Mesenchymal stem cell (in vitro differentiated cells and primary cell): ENCODE measurements around the gene ATP10A.
A peak's percentile ranks its signal among the peaks of the same experiment; 100 is the strongest.
"Not testable (repeated sequence)": the region's sequence is repeated elsewhere in the genome, so short reads cannot be mapped to it uniquely, and the experiment has no call there.

Experiments used
- DNase-seq: peaks from one replicate; pipeline ENCODE4 v3.0.0-alpha.2; 2013
- H2AFZ ChIP-seq: one replicate; pipeline ENCODE4 v1.6.1; 2013; ENCODE audit warnings: low read depth, mild to moderate bottlenecking, control low read depth, inconsistent platforms, low read length, moderate library complexity
- H2AK5ac ChIP-seq: 2 replicates; pipeline ENCODE4 v1.6.1; 2013; ENCODE audit warnings: low read length, moderate library complexity, mild to moderate bottlenecking, inconsistent platforms; ENCODE audit not compliant: severe bottlenecking
- H2BK120ac ChIP-seq: one replicate; pipeline ENCODE4 v1.6.1; 2013; ENCODE audit warnings: low read depth, mild to moderate bottlenecking, inconsistent platforms, low read length, moderate library complexity
- H2BK12ac ChIP-seq, 2 experiments: one replicate each; pipeline ENCODE4 v1.6.1; 2013; ENCODE audit warnings: inconsistent platforms in 2 of 2, low read length in 2 of 2, mild to moderate bottlenecking in 2 of 2, moderate library complexity in 2 of 2, control low read depth in 1 of 2
- H2BK15ac ChIP-seq: one replicate; pipeline ENCODE4 v1.6.1; 2013; ENCODE audit warnings: mild to moderate bottlenecking, low read depth, inconsistent platforms; ENCODE audit not compliant: poor library complexity, severe bottlenecking
- H2BK5ac ChIP-seq: 2 replicates; pipeline ENCODE4 v1.6.1; 2013; ENCODE audit warnings: low read depth, mild to moderate bottlenecking, low read length, control low read depth, inconsistent platforms; ENCODE audit not compliant: poor library complexity, severe bottlenecking
- H3K14ac ChIP-seq, 2 experiments: one replicate each; pipeline ENCODE4 v1.6.1; 2013; ENCODE audit warnings: inconsistent platforms in 2 of 2, low read length in 2 of 2, control low read depth in 1 of 2, mild to moderate bottlenecking in 1 of 2, moderate library complexity in 1 of 2
- H3K18ac ChIP-seq, 2 experiments: one replicate each; pipeline ENCODE4 v1.6.1; 2013; ENCODE audit warnings: inconsistent platforms in 2 of 2, low read length in 2 of 2, control low read depth in 1 of 2, low read depth in 1 of 2, mild to moderate bottlenecking in 1 of 2
- H3K23ac ChIP-seq, 2 experiments: one replicate each; pipeline ENCODE4 v1.6.1; 2013; ENCODE audit warnings: inconsistent platforms in 2 of 2, low read length in 2 of 2, mild to moderate bottlenecking in 2 of 2, moderate library complexity in 2 of 2, control low read depth in 1 of 2
- H3K27ac ChIP-seq: 2 replicates; pipeline ENCODE4 v1.5.1; 2013; ENCODE audit warnings: mild to moderate bottlenecking, moderate library complexity, low read length, control low read depth, inconsistent platforms; ENCODE audit not compliant: poor library complexity, severe bottlenecking
- H3K27me3 ChIP-seq, 2 experiments: 2 replicates each; pipeline versions ENCODE4 v1.6.1 to v1.7.0; 2013; ENCODE audit warnings: low read length in 2 of 2, mild to moderate bottlenecking in 2 of 2, moderate library complexity in 2 of 2, control low read depth in 1 of 2, inconsistent platforms in 1 of 2; ENCODE audit not compliant: control insufficient read depth in 1 of 2, insufficient read depth in 1 of 2
- H3K36me3 ChIP-seq, 2 experiments: 2 replicates each; pipeline versions ENCODE4 v1.6.1 to v1.7.0; 2013; ENCODE audit warnings: low read length in 2 of 2, control low read depth in 1 of 2, inconsistent platforms in 1 of 2, low read depth in 1 of 2, mild to moderate bottlenecking in 1 of 2; ENCODE audit not compliant: insufficient read depth in 2 of 2, control insufficient read depth in 1 of 2
- H3K4ac ChIP-seq, 2 experiments: one replicate each; pipeline ENCODE4 v1.6.1; 2013; ENCODE audit warnings: inconsistent platforms in 2 of 2, low read length in 2 of 2, mild to moderate bottlenecking in 2 of 2, moderate library complexity in 2 of 2, control low read depth in 1 of 2, low read depth in 1 of 2
- H3K4me1 ChIP-seq: 2 replicates; pipeline ENCODE4 v1.6.1; 2013; ENCODE audit warnings: low read depth, low read length, control low read depth; ENCODE audit not compliant: control insufficient read depth, insufficient read depth
- H3K4me2 ChIP-seq: 2 replicates; pipeline ENCODE4 v1.6.1; 2013; ENCODE audit warnings: low read length, mild to moderate bottlenecking, inconsistent platforms; ENCODE audit not compliant: poor library complexity, severe bottlenecking
- H3K4me3 ChIP-seq, 2 experiments: 2 replicates each; pipeline versions ENCODE4 v1.5.1 to v1.7.0; 2013; ENCODE audit warnings: low read length in 2 of 2, mild to moderate bottlenecking in 2 of 2, control low read depth in 1 of 2, low read depth in 1 of 2; ENCODE audit not compliant: insufficient read depth in 1 of 2
- H3K79me1 ChIP-seq: replicated peaks from 2 replicates; pipeline ENCODE4 v1.6.1; 2013; ENCODE audit warnings: mild to moderate bottlenecking, control low read depth, low read length, inconsistent platforms; ENCODE audit not compliant: poor library complexity, severe bottlenecking
- H3K9ac ChIP-seq: 2 replicates; pipeline ENCODE4 v1.7.0; 2013; ENCODE audit warnings: mild to moderate bottlenecking, low read length, moderate library complexity
- H3K9me3 ChIP-seq: 2 replicates; pipeline ENCODE4 v1.7.0; 2013; ENCODE audit warnings: mild to moderate bottlenecking, low read length; ENCODE audit not compliant: control insufficient read depth
- H4K8ac ChIP-seq: one replicate; pipeline ENCODE4 v1.6.1; 2013; ENCODE audit warnings: inconsistent platforms, mild to moderate bottlenecking, low read length, moderate library complexity
- H4K91ac ChIP-seq: one replicate; pipeline ENCODE4 v1.6.1; 2013; ENCODE audit warnings: mild to moderate bottlenecking, low read length, inconsistent platforms
- WGBS: methylation state at CpG from one replicate; pipeline ENCODE4 v1.1.7; 2013; ENCODE audit warnings: mixed read lengths; 5-methylcytosine and 5-hydroxymethylcytosine counted together

The ATP10A gene

DNA sequence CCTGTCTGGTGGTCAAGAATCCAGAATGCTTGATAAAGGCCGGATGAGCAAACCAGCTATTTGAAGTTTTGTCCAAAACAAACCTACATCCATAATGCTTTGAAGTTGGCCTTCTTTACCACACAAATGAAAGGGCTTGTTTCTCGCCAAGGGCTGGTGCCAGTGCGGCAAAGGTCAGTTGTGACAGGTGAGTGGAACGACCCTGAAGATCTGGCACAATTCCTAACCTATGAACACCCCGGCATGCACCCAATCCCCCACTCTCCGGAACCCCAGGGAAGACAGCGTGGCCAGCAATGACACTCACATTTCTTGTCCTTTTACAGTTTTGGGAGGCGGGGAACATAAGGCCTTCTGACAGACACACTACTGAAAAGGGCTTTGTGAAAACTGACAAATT, 90.6 kb downstream of the ATP10A start:
- no peak overlapping the region for H3K4me2 ChIP-seq
- no peak overlapping the region for H3K4me3 ChIP-seq
- no peaks in the 10 kb centered on the region for H3K27me3 ChIP-seq
- H2AFZ ChIP-seq: no peak overlapping the region
- H3K36me3 ChIP-seq: peaks cover 0 to 29% of the 10 kb centered on the region in 2 experiments
- no peak overlapping the region for H3K9ac ChIP-seq
- H4K8ac ChIP-seq: no peak overlapping the region
- no peak overlapping the region for H2BK12ac ChIP-seq
- no peak overlapping the region for H2BK5ac ChIP-seq
- H2BK120ac ChIP-seq: no peak overlapping the region
- no peak overlapping the region for H4K91ac ChIP-seq
- H3K4me1 ChIP-seq: peaks cover 9% of the 10 kb centered on the region
- H3K9me3 ChIP-seq: no peaks in the 10 kb centered on the region
- no peak overlapping the region for H3K27ac ChIP-seq
- H3K18ac ChIP-seq: no peak overlapping the region
- 91% methylated on average over 8 of the region's 8 CpGs for WGBS
- H3K79me1 ChIP-seq: peaks cover 42% of the 10 kb centered on the region
- no peak overlapping the region for H2AK5ac ChIP-seq
- no peak overlapping the region for H3K23ac ChIP-seq
- no peak overlapping the region for H3K14ac ChIP-seq
- H3K4ac ChIP-seq: no peak overlapping the region
- no peak overlapping the region for H2BK15ac ChIP-seq
- no peak for DNase-seq

DNA sequence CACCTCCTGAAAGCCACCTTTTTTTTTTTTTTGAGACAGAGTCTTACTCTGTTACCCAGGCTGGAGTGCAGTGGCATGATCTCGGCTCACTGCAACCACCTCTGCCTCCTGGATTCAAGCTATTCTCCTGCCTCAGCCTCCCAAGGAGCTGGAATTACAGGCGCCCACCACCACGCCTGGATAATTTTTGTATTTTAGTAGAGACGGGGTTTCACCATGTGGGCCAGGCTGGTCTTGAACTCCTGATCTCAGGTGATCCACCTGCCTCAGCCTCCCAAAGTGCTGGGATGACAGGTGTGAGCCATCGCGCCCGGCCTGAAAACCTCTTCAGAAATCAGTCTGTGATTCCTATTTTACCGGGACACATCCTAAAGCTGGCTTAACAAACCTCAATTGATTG, 91.4 kb downstream of the ATP10A start:
- not testable (repeated sequence) for H3K9ac ChIP-seq, H2BK5ac ChIP-seq, H3K18ac ChIP-seq, H2BK12ac ChIP-seq, H3K9me3 ChIP-seq, H2BK15ac ChIP-seq, H3K14ac ChIP-seq, H3K4me3 ChIP-seq, H3K27me3 ChIP-seq, H4K8ac ChIP-seq, H2AK5ac ChIP-seq, H2BK120ac ChIP-seq, DNase-seq, H4K91ac ChIP-seq, H3K4ac ChIP-seq, H2AFZ ChIP-seq, H3K4me2 ChIP-seq, H3K4me1 ChIP-seq, H3K23ac ChIP-seq, H3K27ac ChIP-seq
- peaks cover 0 to 31% of the 10 kb centered on the region in 2 experiments for H3K36me3 ChIP-seq
- 83% methylated on average over 8 of the region's 8 CpGs for WGBS
- H3K79me1 ChIP-seq: peaks cover 43% of the 10 kb centered on the region

DNA sequence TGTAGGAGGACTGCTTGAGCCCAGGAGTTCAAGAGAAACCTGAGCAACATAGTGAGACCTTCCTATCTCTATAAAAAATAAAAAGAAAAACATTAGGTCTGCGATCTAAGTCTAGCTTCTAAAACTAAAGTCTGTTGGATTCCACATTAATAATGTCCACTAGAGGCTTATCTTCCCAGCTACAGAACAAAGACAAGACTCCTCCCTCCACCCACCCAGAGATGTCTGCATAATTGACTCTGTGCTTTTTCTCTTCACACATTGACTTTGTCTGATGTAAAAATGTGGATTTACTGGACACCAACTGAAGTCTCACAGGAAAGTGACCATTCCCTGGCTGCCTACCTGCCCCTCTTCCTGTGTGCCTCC, 91.8 kb downstream of the ATP10A start:
- Histone ChIP-seq H3K27ac (no peak overlapping the region), H2AK5ac (no peak overlapping the region), H3K9me3 (no peaks in the 10 kb centered on the region), H3K9ac (no peak overlapping the region), H3K36me3 (peaks cover 0 to 29% of the 10 kb centered on the region in 2 experiments), H2BK15ac (no peak overlapping the region), H2BK5ac (no peak overlapping the region), H3K27me3 (no peaks in the 10 kb centered on the region), H2BK120ac (no peak overlapping the region), H4K8ac (no peak overlapping the region), H3K23ac (no peak overlapping the region), H2BK12ac (no peak overlapping the region), H3K4me1 (peaks cover 9% of the 10 kb centered on the region), H3K4ac (no peak overlapping the region), H2AFZ (no peak overlapping the region), H3K18ac (no peak overlapping the region), H3K4me3 (no peak overlapping the region), H3K79me1 (peaks cover 44% of the 10 kb centered on the region), H4K91ac (no peak overlapping the region), H3K4me2 (no peak overlapping the region), H3K14ac (no peak overlapping the region)
- 83% methylated on average over 1 of the region's 1 CpG for WGBS
- DNase-seq: no peak

GRCh38 chr15:25770618-25771337, 92.3 kb downstream of the ATP10A start:
- Histone ChIP-seq H3K18ac (no peak overlapping the region), H4K8ac (no peak overlapping the region), H2BK15ac (no peak overlapping the region), H3K79me1 (peaks cover 44% of the 10 kb centered on the region), H3K27me3 (no peaks in the 10 kb centered on the region), H3K9ac (no peak overlapping the region), H3K14ac (no peak overlapping the region), H2AK5ac (no peak overlapping the region), H2BK5ac (no peak overlapping the region), H3K4me2 (no peak overlapping the region), H2BK120ac (no peak overlapping the region), H3K4ac (no peak overlapping the region), H2BK12ac (no peak overlapping the region), H3K9me3 (no peaks in the 10 kb centered on the region), H3K4me1 (peaks cover 8% of the 10 kb centered on the region), H4K91ac (no peak overlapping the region), H3K23ac (no peak overlapping the region), H3K36me3 (peaks cover 0 to 30% of the 10 kb centered on the region in 2 experiments), H2AFZ (no peak overlapping the region), H3K27ac (no peak overlapping the region), H3K4me3 (peak overlapping the region in 1 of 2 experiments; percentile 11)
- DNase-seq: no peak
- WGBS: 82% methylated on average over 11 of the region's 14 CpGs
